Loucy (cell line): ENCODE measurements around the gene SRGAP2.
"Not testable (repeated sequence)": the region's sequence is repeated elsewhere in the genome, so short reads cannot be mapped to it uniquely, and the experiment has no call there.

ENCODE experiments used
- H2AFZ ChIP-seq: fragments of 200-600 bp; sonication (generic); 2 replicates; pipeline ENCODE4 v1.6.0; 2016; ENCODE audit warnings: antibody characterized with exemption, mild to moderate bottlenecking, low read length, moderate library complexity
- H3F3A ChIP-seq: fragments of 200-600 bp; 2 replicates; pipeline ENCODE4 v1.6.0; 2016; ENCODE audit warnings: antibody characterized with exemption, low read depth, mild to moderate bottlenecking
- H3K27me3 ChIP-seq: fragments of 200-600 bp; sonication (generic); 2 replicates; pipeline ENCODE4 v1.6.1; 2014; ENCODE audit warnings: low read length, mild to moderate bottlenecking; ENCODE audit not compliant: insufficient read depth, poor library complexity, severe bottlenecking
- H3K36me3 ChIP-seq: fragments of 200-600 bp; sonication (generic); 2 replicates; pipeline ENCODE4 v1.6.1; 2016; ENCODE audit warnings: low read length; ENCODE audit not compliant: insufficient read depth
- H3K4me1 ChIP-seq: fragments of 200-600 bp; sonication (generic); 2 replicates; pipeline ENCODE4 v1.5.1; 2014; ENCODE audit warnings: low read length, mild to moderate bottlenecking; ENCODE audit not compliant: insufficient read depth, poor library complexity, severe bottlenecking
- H3K4me2 ChIP-seq: fragments of 200-600 bp; sonication (generic); 2 replicates; pipeline ENCODE4 v1.6.0; 2014; ENCODE audit warnings: antibody characterized with exemption, low read length, low read depth, mild to moderate bottlenecking; ENCODE audit not compliant: poor library complexity, severe bottlenecking
- H3K4me3 ChIP-seq: fragments of 200-600 bp; sonication (generic); 2 replicates; pipeline ENCODE4 v1.5.1; 2014; ENCODE audit warnings: low read length, mild to moderate bottlenecking, mixed read lengths; ENCODE audit not compliant: poor library complexity, severe bottlenecking
- H3K79me2 ChIP-seq: fragments of 200-600 bp; sonication (generic); 2 replicates; pipeline ENCODE4 v1.6.1; 2014; ENCODE audit warnings: low read length; ENCODE audit not compliant: insufficient read depth
- H3K9ac ChIP-seq: fragments of 200-600 bp; sonication (generic); 2 replicates; pipeline ENCODE4 v1.6.0; 2014; ENCODE audit warnings: mild to moderate bottlenecking, low read depth, low read length, moderate library complexity; ENCODE audit not compliant: poor library complexity, severe bottlenecking
- H3K9me2 ChIP-seq: fragments of 200-600 bp; sonication (generic); replicated peaks from 2 replicates; pipeline ENCODE4 v1.6.1; 2016; ENCODE audit warnings: low read depth, low read length, mixed read lengths
- H3K9me3 ChIP-seq: fragments of 200-600 bp; sonication (generic); 2 replicates; pipeline ENCODE4 v1.6.1; 2014; ENCODE audit warnings: mild to moderate bottlenecking, antibody characterized with exemption, low read length, low read depth; ENCODE audit not compliant: insufficient read depth
- H4K20me1 ChIP-seq: fragments of 200-600 bp; sonication (generic); 2 replicates; pipeline ENCODE4 v1.6.0; 2014; ENCODE audit warnings: antibody characterized with exemption, low read length, mild to moderate bottlenecking; ENCODE audit not compliant: insufficient read depth, poor library complexity, severe bottlenecking
- TF ChIP-seq, protein P1 (sequence below): fragments of 200-600 bp; sonication (generic); conservative IDR thresholded peaks from 2 replicates; pipeline ENCODE4 v1.5.1; 2014; ENCODE audit warnings: mild to moderate bottlenecking, antibody characterized with exemption, low read length

SRGAP2 gene

DNA sequence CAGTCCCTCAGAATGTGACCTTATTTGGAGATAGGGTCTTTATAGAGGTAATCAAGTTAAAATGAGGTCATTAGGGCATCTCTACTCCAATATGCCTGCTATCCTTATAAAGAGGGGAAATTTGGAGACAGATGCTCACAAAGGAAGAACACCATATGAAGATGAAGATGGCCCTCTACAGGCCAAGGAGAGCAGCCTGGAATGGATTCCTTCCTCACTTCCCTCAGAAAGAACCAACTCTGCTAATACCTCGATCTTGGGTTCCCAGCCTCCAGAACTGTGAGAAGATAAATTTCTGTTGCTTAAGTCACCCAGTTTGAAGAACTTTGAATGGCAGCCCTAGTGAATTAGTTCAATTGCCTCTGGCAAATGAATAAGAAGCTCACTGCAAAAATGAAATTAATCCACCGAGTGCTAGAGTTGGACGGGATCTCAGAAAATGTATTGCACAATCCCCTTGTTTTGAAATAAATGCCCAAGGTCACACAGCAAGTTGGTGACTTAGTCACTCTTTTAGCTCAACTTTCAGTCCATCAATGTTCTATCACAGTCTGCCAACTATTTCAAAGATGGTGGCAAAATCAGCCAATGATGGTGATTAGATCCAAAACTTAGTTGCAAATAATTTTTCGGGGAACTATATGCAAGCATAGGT is 27.8 kb upstream of the SRGAP2 start:
- not testable (repeated sequence) for H2AFZ ChIP-seq, H4K20me1 ChIP-seq, H3F3A ChIP-seq, H3K79me2 ChIP-seq, H3K9me3 ChIP-seq, H3K9me2 ChIP-seq, H3K4me1 ChIP-seq, H3K36me3 ChIP-seq, H3K4me3 ChIP-seq, H3K4me2 ChIP-seq, H3K9ac ChIP-seq, H3K27me3 ChIP-seq
- TF ChIP-seq, protein P1, sequence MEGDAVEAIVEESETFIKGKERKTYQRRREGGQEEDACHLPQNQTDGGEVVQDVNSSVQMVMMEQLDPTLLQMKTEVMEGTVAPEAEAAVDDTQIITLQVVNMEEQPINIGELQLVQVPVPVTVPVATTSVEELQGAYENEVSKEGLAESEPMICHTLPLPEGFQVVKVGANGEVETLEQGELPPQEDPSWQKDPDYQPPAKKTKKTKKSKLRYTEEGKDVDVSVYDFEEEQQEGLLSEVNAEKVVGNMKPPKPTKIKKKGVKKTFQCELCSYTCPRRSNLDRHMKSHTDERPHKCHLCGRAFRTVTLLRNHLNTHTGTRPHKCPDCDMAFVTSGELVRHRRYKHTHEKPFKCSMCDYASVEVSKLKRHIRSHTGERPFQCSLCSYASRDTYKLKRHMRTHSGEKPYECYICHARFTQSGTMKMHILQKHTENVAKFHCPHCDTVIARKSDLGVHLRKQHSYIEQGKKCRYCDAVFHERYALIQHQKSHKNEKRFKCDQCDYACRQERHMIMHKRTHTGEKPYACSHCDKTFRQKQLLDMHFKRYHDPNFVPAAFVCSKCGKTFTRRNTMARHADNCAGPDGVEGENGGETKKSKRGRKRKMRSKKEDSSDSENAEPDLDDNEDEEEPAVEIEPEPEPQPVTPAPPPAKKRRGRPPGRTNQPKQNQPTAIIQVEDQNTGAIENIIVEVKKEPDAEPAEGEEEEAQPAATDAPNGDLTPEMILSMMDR, result peak; percentile 38

DNA sequence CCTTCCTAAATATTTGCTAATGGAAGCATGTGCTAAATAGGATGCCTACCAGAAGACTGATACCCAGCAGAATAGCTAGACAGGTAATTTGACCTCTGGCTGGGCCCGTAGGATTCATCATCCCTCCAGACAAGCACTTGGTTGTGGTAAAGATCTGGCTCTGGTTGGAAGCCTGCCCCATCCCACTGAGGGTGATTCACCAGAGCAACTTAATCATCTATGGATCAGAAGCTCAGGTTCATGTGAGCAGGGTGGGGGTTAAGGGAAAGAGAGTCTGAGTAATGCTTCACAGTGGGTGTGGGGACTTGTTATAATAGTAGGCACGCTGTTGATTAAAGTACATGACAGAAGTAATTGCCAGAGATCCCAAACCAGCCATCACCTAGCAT is 27.2 kb upstream of the SRGAP2 start:
- H3K4me3 ChIP-seq, H3K4me2 ChIP-seq, H3K9me3 ChIP-seq, H2AFZ ChIP-seq, H3K27me3 ChIP-seq, H3K4me1 ChIP-seq, H4K20me1 ChIP-seq, H3K79me2 ChIP-seq, H3K36me3 ChIP-seq, H3F3A ChIP-seq, H3K9ac ChIP-seq, H3K9me2 ChIP-seq: not testable (repeated sequence)

DNA sequence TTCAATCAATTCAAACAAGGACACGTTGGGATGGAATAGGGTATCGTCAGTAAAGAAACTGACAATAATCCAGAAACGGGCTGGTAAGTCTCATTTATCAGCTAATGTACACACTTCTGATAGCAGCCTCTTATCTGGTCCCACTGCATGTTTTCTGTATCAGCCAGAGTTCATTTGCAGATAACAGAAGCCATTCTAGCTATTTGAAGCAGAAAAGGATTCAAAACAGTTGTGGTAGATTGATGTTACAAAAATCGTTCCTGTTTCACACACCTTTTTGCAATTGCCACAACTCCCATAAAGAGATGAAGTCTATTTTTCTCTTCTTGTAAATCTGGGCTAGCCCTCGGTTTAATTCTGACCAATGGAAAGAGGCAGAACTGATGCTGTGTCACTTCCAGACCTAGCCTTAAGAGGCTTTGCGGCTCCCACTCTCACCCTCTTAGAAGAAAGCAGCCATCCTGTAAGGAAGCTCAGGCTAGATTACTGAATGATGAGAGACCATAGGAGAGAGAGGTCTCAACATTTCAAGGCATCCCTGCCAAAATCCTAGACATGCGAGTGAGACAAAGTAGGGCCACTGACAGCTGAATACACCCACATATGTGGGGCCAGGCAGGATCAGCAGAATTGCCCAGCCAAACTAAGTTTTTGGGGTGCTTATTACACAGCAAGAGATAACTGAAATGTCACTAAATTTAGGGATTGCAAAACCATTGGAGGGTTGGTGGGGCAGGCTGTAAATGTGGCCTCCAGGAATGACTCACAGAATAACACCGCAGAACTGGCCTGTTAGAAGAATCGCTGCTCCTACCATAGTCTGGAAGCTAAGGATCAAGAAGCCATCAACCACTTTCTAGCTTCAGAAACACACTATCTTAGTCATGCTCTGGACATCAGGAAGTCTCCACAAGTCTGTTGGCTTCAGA is 25.0 kb upstream of the SRGAP2 start:
- H3K4me1 ChIP-seq, H3K79me2 ChIP-seq, H3K4me2 ChIP-seq, H3K4me3 ChIP-seq, H3K27me3 ChIP-seq, H3K36me3 ChIP-seq, H3K9me2 ChIP-seq, H4K20me1 ChIP-seq, H3K9ac ChIP-seq, H3F3A ChIP-seq, H2AFZ ChIP-seq, H3K9me3 ChIP-seq: not testable (repeated sequence)

DNA sequence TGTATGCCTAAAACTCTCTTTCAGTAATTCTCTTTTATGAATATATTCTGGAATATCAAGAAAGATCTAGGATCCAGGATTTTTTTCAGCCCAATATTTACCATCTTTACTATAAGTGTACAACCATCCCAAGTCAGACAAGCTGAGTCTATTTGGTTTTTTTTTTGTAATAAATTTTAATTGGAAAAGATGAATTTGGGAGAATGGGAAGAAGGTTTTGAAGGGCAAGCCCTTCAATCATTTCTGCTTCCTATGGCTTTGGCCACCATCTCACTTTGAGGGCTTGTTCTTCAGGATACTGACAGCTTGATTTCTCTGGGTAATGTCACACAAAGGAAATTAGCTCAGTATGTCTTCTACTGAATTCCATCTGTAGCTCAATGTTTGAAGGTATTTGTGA is 23.7 kb upstream of the SRGAP2 start:
- not testable (repeated sequence) for H3K79me2 ChIP-seq, H4K20me1 ChIP-seq, H3K4me2 ChIP-seq, H3K27me3 ChIP-seq, H3K4me1 ChIP-seq, H3K9me3 ChIP-seq, H2AFZ ChIP-seq, H3K9ac ChIP-seq, H3K4me3 ChIP-seq, H3F3A ChIP-seq, H3K9me2 ChIP-seq, H3K36me3 ChIP-seq

DNA sequence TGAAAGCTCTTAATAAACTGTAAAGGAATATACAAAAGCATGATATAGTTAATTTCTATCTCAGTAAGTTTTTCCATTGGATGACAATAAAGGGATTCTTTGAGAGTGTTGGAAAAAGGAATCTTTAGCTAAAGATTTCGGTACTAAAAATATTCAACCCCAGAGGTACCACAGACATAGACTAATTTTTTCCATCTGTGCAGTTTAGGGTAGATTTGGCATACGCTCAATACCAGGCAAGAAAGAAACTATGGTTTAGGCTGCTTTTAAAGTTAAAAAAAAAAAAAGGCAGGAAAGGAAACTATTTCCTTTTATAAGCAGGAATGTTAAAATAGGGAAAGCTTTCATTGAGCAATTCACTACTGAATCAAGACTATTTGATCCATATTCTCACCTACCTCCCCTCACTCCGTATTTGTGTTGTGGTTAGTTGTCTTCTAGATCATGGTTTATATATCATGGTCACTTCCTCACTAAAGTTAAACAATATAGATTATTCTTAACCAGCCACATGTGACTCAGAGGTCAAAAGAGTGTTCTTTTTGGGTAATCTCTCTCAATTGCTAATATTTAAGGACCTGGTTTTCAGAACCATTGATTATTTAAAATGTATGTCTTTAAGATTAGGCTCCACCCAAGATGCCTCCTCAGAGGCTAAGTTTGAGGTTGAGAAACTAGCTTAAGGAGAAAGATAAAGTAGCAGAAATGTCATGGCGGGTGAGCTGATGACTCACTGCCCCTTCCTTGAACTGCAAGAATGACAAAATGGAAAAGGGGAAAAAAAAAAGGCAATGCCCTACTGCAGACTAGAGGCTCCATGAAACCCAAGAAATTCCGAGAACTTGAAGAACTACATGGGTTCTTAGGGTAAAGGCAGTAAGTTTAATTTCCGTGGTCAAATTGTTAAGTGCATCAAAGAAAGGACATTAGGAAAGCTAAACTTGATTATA is 20.7 kb upstream of the SRGAP2 start:
- H3K4me3 ChIP-seq, H3K27me3 ChIP-seq, H3K4me2 ChIP-seq, H4K20me1 ChIP-seq, H3K4me1 ChIP-seq, H3K9me3 ChIP-seq, H3F3A ChIP-seq, H3K36me3 ChIP-seq, H3K9ac ChIP-seq, H3K79me2 ChIP-seq, H3K9me2 ChIP-seq, H2AFZ ChIP-seq: not testable (repeated sequence)

DNA sequence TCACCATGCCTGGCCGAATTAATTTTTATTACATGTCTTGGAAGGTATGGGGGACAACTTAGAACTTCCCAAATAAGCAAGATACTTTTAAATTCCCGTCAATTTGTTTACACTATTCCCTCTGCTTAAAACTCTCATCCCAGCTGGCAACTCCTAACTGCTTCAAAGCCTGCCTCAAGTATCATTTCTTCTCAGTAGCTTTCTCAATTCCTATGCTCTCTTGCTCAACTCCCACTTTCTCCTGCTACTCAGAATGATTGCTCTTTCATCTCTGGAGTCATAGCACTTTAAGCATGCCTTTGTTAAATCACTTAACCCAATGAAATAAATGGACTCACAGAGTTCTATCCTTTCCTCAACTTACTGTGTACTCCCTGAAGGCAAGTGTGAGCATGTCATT is 19.6 kb upstream of the SRGAP2 start:
- H4K20me1 ChIP-seq, H3K4me3 ChIP-seq, H3K79me2 ChIP-seq, H3K4me1 ChIP-seq, H3K4me2 ChIP-seq, H3K9me3 ChIP-seq, H3K9ac ChIP-seq, H3F3A ChIP-seq, H3K9me2 ChIP-seq, H3K36me3 ChIP-seq, H3K27me3 ChIP-seq, H2AFZ ChIP-seq: not testable (repeated sequence)
